HL-60 (cell line): ENCODE measurements around the gene ARID1A.

Source experiments
- CTCF ChIP-seq: IDR thresholded peaks from one replicate; pipeline ENCODE4 v1.5.1; 2011; ENCODE audit warnings: low read length, control low read depth, inconsistent platforms; ENCODE audit not compliant: insufficient read depth
- GABPA ChIP-seq: IDR thresholded peaks from 2 replicates; pipeline ENCODE4 v1.6.1; 2012; ENCODE audit warnings: low read depth
- POLR2AphosphoS5 ChIP-seq: IDR thresholded peaks from 2 replicates; pipeline ENCODE4 v1.6.1; 2012; ENCODE audit warnings: low read depth
- REST ChIP-seq: IDR thresholded peaks from 2 replicates; pipeline ENCODE4 v1.6.1; 2012; ENCODE audit warnings: low read depth; ENCODE audit not compliant: insufficient replicate concordance
- SPI1 ChIP-seq: IDR thresholded peaks from 2 replicates; pipeline ENCODE4 v1.6.1; 2012; ENCODE audit warnings: low read depth, mild to moderate bottlenecking, borderline replicate concordance

- no peak for TF ChIP-seq CTCF
- TF ChIP-seq POLR2AphosphoS5: no peak
- TF ChIP-seq REST: no peak
- TF ChIP-seq GABPA: no peak
- TF ChIP-seq SPI1: no peak
Observed at GRCh38 chr1:26728645-26729044, 32.8 kb downstream of the ARID1A start.
